ENCODE measurements around the gene PPY. TPM values are rescaled to one million over a fixed set of nuclear protein-coding genes. Genes with fewer than 3 reads are reported as not detected.
"Not testable (repeated sequence)": the region's sequence is repeated elsewhere in the genome, so short reads cannot be mapped to it uniquely, and the experiment has no call there.

PPY gene
- polyA plus RNA-seq, 1 donor = not detected

DNA sequence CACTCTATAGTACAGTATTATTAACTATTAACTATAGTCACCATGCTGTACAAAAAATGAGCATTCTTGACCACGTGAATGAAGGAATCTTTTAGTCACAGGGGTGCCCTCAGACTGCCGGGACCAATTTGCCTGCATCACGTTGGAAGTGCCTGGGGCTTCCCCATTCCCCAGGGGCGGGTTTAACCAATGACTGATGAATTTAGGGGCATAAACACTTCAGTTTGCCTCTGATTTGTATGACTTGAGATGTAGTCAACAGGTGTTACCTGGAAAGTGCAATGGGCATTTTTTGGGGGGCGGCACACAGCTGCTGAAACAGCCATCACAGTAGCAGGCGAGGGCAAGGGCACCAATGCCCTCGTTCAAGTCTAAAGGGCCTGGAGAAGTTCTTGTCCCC is 20.2 kb upstream of the PPY start:
- DNase-seq = no peak

DNA sequence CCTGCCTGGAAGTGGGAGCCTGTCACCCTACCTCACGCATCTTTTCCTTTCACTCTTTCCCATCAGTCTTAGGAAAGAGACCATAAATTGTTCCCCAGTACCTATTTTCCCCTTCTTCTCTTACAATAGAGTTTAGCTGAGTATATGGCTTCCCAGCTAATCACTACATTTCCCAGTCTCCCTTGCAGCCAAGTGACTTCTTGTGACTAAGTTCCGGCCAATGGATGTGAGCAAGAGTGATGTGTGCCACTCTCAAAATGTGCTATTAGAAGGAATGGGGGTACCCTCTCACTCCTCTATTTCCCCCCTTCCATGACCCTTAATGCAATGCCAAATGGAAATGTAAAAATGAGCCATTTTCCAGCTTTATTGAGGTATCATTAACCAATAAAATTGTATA is 19.7 kb upstream of the PPY start:
- DNase-seq = no peak

DNA sequence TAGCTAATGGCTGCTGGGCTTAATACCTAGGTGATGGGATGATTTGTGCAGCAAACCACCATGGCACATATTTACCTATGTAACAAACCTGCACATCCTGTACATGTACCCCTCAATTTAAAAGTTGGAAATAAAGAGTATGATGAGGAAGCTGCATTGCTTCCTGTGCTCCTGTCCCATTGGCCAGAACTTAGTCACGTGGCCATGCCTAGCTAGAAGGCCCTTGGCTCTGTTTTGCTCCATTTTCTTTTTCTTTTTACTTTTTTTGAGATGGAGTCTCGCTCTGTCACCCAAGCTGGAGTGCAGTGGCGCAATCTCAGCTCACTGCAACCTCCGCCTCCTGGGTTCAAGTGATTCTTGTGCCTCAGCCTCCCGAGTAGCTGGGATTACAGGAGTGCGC is 19.0 kb upstream of the PPY start:
- DNase-seq = not testable (repeated sequence)

DNA sequence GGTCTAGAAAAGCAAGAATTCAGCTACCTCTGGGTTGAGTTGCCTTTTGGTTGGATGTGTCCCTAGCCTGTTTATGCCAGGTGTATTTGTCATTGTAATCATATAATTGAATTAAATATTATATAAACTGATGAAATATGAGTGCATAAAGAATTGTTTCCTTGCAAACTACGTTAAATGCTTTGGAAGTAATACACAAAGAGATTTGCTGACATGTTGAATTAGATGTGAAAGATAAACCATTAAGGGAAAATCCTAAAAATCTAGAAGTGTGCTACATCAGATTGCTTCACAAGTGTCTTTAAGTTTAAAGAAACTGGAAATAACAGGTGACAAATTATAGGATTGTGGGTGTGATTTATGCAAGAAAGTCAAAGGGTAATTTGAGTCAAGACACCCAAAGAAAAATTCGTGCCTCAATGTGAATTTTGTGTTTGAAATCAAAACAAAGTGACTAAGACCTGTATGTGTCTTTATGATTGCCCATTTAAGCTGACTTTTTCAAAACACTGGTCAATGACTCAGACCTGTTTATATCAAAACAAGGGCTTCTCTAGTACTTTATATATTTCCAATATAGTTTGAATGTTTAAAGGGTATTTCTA is 16.6 kb upstream of the PPY start:
- no peak for DNase-seq

DNA sequence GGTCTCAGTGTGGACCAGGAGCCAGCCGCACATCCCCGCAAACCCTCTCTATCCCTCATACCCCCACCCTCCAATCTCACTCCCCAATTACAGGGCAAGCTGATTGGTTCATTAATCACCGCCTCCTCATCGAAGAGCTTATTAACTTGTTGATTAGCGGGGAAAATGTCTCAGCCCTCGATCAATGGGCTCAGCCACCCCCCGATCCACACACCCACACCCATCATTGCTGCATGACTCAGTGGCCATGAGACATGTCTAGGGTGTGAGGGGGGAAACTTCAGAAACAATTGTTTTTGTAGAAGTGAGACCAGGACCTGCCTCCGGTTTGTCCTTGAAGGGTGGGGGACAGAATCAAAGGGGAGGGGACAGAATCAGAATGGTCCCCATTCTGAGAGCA is 13.9 kb upstream of the PPY start:
- DNase-seq = no peak

- no peak for DNase-seq
Measured at GRCh38 chr17:43953746-43954145, 11.5 kb upstream of the PPY start, which contains the start of gene PYY. TSS of gene PYY (minus strand) at chr17:43953940. CDS start at chr17:43953483, 457 bp downstream.

- no peak for DNase-seq
Measured at GRCh38 chr17:43952724-43953666, 10.7 kb upstream of the PPY start.

- DNase-seq = peak; percentile 41
Measured at GRCh38 chr17:43952351-43952723, 10.1 kb upstream of the PPY start.

DNA sequence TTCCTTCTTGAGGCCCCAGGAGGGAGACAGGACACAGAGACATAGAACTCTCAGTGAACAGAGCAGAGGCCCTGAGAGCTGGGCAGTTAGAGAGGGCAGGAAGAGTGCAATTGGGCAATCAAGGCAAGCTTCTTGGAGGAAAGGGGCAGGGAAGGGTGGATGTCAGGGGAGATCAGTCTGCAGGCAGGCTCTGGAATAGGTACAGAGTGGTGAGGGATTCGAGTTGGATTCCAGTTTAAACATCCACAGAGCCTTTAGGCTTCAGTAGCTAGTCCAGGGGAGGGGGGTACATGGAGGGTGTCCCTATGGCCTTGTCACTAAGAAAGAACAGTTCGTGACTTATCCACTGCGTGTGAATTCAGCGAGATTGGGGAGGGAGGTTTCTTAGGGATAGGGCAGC is 9.5 kb upstream of the PPY start:
- no peak for DNase-seq

GRCh38 chr17:43950554-43950953 is 8.3 kb upstream of the PPY start:
- DNase-seq = no peak

DNA sequence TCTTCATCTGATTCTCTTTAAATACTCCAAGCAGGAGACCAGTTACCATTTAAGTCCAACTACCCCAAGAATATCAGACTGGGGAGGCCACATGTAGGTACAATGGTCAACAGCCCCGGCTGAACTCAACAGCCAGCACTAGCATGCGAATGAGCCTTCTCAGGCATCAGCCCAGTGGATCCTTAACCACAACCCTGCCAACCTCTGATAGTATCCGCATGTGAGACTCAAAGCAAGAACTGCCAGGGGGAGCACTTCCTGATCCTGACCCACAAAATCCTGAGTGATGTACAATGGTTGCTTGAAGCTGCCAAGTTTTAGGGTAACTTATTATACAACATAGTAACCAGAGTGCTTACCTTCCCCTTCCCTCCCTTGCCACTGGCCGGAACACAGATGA is 7.5 kb upstream of the PPY start:
- DNase-seq = no peak

DNA sequence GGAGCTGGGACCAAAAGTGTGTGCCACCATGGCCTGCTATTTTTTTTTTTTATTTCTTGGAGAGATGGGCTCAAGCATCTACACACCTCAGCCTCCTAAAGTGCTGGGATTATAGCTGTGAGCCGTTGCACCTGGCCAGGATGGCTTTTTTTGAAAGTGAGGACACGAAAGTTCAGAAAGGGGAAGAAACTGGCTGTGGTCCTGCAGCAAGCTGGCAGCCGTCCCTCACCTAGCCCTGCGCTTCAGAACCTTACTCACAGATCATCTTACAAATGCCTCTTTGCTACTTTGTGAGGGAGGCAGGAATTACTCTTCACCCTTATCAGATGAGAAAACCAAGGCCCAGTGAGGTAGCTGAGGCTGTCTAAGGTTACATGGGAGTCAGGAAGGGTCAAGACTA is 4.5 kb upstream of the PPY start:
- DNase-seq = no peak

- no peak for DNase-seq
Measured at GRCh38 chr17:43945074-43945829, 3.0 kb upstream of the PPY start.

- DNase-seq = no peak
Measured at GRCh38 chr17:43940630-43941029, 1.6 kb downstream of the PPY start.

DNA sequence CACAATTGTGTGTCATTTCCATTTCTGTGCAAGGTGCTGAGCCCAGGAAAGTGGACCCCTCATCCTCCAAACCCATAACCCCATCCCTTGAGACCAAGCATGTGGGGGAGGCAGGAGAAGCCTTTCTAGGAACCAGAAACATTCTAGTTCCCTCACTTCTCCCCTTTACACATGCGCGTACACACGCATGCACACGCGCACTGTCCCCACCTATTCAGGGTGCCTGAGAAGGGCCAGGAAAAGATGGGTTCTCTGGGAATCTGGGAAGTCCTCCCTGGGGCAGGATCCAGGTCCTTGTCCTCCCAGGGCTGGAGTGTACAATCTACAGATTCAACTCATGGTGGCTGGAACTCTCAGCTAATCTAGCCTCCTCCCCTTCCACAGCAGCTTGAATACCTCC is 2.4 kb downstream of the PPY start:
- DNase-seq = no peak

- not testable (repeated sequence) for DNase-seq
Measured at GRCh38 chr17:43939452-43939851, 2.8 kb downstream of the PPY start.

- DNase-seq = no peak
Measured at GRCh38 chr17:43938838-43939182, 3.5 kb downstream of the PPY start.

DNA sequence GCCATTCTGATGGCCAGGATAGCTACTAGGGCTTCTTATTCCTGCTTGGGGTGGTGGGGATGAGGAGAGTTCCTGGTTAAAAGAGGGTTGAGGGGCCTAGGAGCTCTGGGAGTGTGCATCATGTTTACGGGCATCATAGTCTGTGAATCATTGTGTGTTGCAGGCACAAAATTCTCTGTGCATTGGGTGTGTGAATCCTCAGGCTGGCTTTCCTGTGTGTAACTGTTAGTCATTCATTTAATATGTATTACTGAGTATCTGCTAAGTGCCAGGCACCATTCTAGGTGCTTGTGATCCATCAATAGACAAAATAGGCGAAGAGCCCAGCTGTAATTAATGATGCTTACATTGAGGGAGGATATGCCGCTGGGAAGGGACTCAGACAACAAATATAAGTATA is 5.8 kb downstream of the PPY start:
- no peak for DNase-seq

DNA sequence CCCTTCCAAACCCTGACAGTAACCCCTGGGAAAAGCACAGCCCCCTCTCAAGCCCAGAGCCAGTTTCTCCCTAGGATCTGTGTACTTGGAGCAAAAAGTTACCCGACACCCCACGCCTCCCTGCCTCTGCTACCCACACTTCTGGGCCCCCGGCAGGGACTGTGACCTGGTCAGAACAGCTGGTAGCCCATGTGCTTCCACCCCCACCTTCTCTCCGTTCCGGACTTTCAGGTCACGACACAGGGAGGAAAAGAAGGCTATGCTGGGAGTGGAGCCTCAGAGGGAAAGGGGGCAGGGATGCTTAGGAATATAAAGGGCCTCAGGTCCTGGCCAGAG is 6.4 kb downstream of the PPY start:
- no peak for DNase-seq

GRCh38 chr17:43935204-43935925 is 6.9 kb downstream of the PPY start:
- no peak for DNase-seq

DNA sequence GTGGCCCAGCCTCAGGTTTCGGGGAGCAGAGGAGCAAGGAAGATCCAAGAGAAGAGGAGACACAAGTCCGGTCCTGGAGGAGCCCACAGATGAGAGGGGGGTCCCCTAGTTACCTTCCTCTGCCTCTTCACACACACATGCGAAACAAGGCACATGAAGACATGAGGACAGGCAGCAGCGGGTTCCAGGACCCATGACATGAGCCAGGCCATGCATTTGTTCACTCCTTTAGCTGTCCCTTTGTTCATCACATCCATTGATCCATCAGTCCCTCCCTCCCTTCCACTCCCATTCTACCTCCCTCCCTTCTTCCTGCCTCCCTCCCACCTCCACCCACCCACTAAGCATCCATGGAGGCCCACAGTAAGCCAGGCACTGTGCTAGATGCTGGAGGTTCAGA is 9.4 kb downstream of the PPY start:
- no peak for DNase-seq

GRCh38 chr17:43932357-43932756 is 9.9 kb downstream of the PPY start:
- DNase-seq = no peak

DNA sequence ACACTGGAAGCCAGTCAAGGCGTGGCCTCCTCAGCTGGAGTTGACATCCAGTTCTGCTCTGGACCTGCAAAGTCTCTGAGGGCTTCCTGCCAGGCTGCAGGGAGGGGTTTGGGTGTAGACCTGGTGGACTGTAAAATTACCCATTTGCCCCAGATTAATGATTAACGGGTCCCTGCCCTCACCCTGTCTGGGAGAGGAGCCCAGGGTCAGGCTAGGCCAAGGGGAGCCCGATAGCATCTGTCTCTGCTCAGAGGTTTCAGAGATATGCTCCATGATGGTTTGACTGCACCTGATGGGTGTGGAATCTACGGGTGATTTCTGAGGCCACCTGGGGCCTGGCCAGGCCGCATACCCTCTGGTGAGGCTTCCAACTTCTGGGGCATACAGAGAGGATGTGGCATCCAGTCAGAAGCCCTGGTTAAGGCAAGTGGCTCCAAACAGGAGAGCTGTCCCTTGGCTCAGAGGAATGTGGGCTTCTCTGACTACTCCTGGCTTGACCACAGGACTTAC is 11.2 kb downstream of the PPY start:
- no peak for DNase-seq

Data from hindlimb muscle (tissue), 1 donor.